HepG2 (cell line): ENCODE measurements around the gene MBD3. TPM values are rescaled to one million over a fixed set of nuclear protein-coding genes. Genes with fewer than 3 reads are reported as not detected.
A peak's percentile ranks its signal among the peaks of the same experiment; 100 is the strongest.

Source experiments
- ESRRA ChIP-seq: sonication (generic); formaldehyde crosslinking; IDR thresholded peaks from 2 replicates; pipeline ENCODE4 v1.5.1; 2020; ENCODE audit warnings: mild to moderate bottlenecking, low read depth, missing genetic modification reagents
- FOSL1 ChIP-seq: sonication (generic); formaldehyde crosslinking; IDR thresholded peaks from 2 replicates; pipeline ENCODE4 v1.9.0; 2021; ENCODE audit warnings: missing genetic modification reagents, borderline replicate concordance
- FOXO1 ChIP-seq: sonication (generic); formaldehyde crosslinking; IDR thresholded peaks from 2 replicates; pipeline ENCODE4 v1.4.0; 2020; ENCODE audit warnings: missing genetic modification reagents
- KAT7 ChIP-seq: IDR thresholded peaks from 2 replicates; pipeline ENCODE4 v1.6.1; 2018; ENCODE audit warnings: borderline replicate concordance, missing compliant biosample characterization
- KDM4B ChIP-seq: sonication (generic); formaldehyde crosslinking; IDR thresholded peaks from 2 replicates; pipeline ENCODE4 v1.4.0; 2020; ENCODE audit warnings: missing genetic modification reagents
- KLF6 ChIP-seq: IDR thresholded peaks from 2 replicates; pipeline ENCODE4 v1.8.0; 2016; ENCODE audit warnings: missing biosample characterization, missing genetic modification reagents
- MLX ChIP-seq: IDR thresholded peaks from 2 replicates; pipeline ENCODE4 v1.6.1; 2016
- SNAPC2 ChIP-seq: sonication (generic); formaldehyde crosslinking; IDR thresholded peaks from 2 replicates; pipeline ENCODE4 v1.8.1; 2022; ENCODE audit warnings: mild to moderate bottlenecking, missing genetic modification reagents
- TAF1 ChIP-seq: sonication (generic); formaldehyde crosslinking; IDR thresholded peaks from 2 replicates; pipeline ENCODE4 v1.4.0; 2020; ENCODE audit warnings: missing genetic modification reagents
- TMF1 ChIP-seq: sonication (generic); formaldehyde crosslinking; IDR thresholded peaks from 2 replicates; pipeline ENCODE4 v1.8.1; 2022; ENCODE audit warnings: low read depth, missing genetic modification reagents
- ZFP90 ChIP-seq: sonication (generic); formaldehyde crosslinking; IDR thresholded peaks from 2 replicates; pipeline ENCODE4 v1.8.0; 2022; ENCODE audit warnings: missing genetic modification reagents, mild to moderate bottlenecking, inconsistent platforms, borderline replicate concordance
- ZNF143 ChIP-seq: sonication (generic); formaldehyde crosslinking; IDR thresholded peaks from 2 replicates; pipeline ENCODE4 v1.4.0; 2020; ENCODE audit warnings: missing genetic modification reagents
- ZNF17 ChIP-seq: sonication (generic); formaldehyde crosslinking; IDR thresholded peaks from 2 replicates; pipeline ENCODE4 v1.5.0; 2020; ENCODE audit warnings: mild to moderate bottlenecking, missing genetic modification reagents
- ZNF234 ChIP-seq: sonication (generic); formaldehyde crosslinking; conservative IDR thresholded peaks from 2 replicates; pipeline ENCODE4 v1.5.1; 2020; ENCODE audit warnings: mild to moderate bottlenecking, missing genetic modification reagents
- ZNF296 ChIP-seq: sonication (generic); formaldehyde crosslinking; conservative IDR thresholded peaks from 2 replicates; pipeline ENCODE4 v1.5.0; 2020; ENCODE audit warnings: mild to moderate bottlenecking, missing genetic modification reagents
- ZNF468 ChIP-seq: sonication (generic); formaldehyde crosslinking; IDR thresholded peaks from 2 replicates; pipeline ENCODE4 v1.8.0; 2022; ENCODE audit warnings: mild to moderate bottlenecking, moderate library complexity, missing genetic modification reagents
- ZNF615 ChIP-seq: sonication (generic); formaldehyde crosslinking; IDR thresholded peaks from 2 replicates; pipeline ENCODE4 v1.5.0; 2020; ENCODE audit warnings: mild to moderate bottlenecking, missing genetic modification reagents, borderline replicate concordance
- ZNF761 ChIP-seq: sonication (generic); formaldehyde crosslinking; conservative IDR thresholded peaks from 2 replicates; pipeline ENCODE4 v1.4.0; 2020; ENCODE audit warnings: mild to moderate bottlenecking, missing genetic modification reagents
- polyA plus RNA-seq, 8 experiments: library from polyadenylated mRNA; depleted of rRNA in 3 of 8; stranded (reverse) in 7 of 8; unstranded in 1 of 8; fragments of >200 nt; fragmentation: Illumina TruSeq in 4 of 8; extraction: Trizol in 4 of 8; gene quantifications; 2 replicates each; pipeline versions ENCODE4 v1.2.1 to v1.2.3, GENCODE V29; 2011 to 2016; ENCODE audit warnings: low read depth in 4 of 8, missing spikeins in 1 of 8, mixed read lengths in 1 of 8; ENCODE audit not compliant: insufficient read depth in 1 of 8
- total RNA-seq, 5 experiments: library from RNA; depleted of rRNA; stranded (reverse); fragments of >200 nt; fragmentation: Illumina TruSeq; extraction: Trizol; gene quantifications; 2 replicates each; pipeline ENCODE4 v1.2.3, GENCODE V29; 2016; ENCODE audit warnings: low read depth in 1 of 5
- TF ChIP-seq, protein P1 (sequence below): sonication (generic); formaldehyde crosslinking; IDR thresholded peaks from 2 replicates; pipeline ENCODE4 v1.4.0; 2020; ENCODE audit warnings: missing genetic modification reagents
- TF ChIP-seq, protein P2 (sequence below): conservative IDR thresholded peaks from 2 replicates; pipeline ENCODE4 v1.6.1; 2018; ENCODE audit warnings: missing genetic modification reagents
- TF ChIP-seq, protein P3 (sequence below): sonication (generic); formaldehyde crosslinking; IDR thresholded peaks from 2 replicates; pipeline ENCODE4 v1.8.0; 2022; ENCODE audit warnings: mild to moderate bottlenecking, missing genetic modification reagents, borderline replicate concordance

Gene MBD3
- total and polyA plus RNA-seq, 2 of the 13 experiments (the other 11 are each of a cell fraction or from before 2014, with no cell fraction given) = 21.2 to 76.9 TPM

GRCh38 chr19:1592024-1592754, 476 bp downstream of the MBD3 start (continued):
- TF ChIP-seq ESRRA (no peak), ZNF296 (CRISPR knock-in tag) (no peak), KAT7 (CRISPR knock-in tag) (peak; percentile 70; the same call in 1 of the 2 replicates), MLX (CRISPR knock-in tag) (no peak), ZNF468 (CRISPR knock-in tag) (no peak), TAF1 (CRISPR knock-in tag) (peak; percentile 88), TMF1 (peak; percentile 91; the same call in 1 of the 2 replicates), SNAPC2 (CRISPR knock-in tag) (no peak), KLF6 (0 out of 2 replicates have a peak, but pooled peaks have one; percentile 29), ZNF761 (CRISPR knock-in tag) (no peak), ZNF615 (CRISPR knock-in tag) (no peak), FOSL1 (no peak), ZNF143 (CRISPR knock-in tag) (peak; percentile 74; the same call in 1 of the 2 replicates), ZFP90 (0 out of 2 replicates have a peak, but pooled peaks have one; percentile 43), ZNF234 (CRISPR knock-in tag) (0 out of 2 replicates have a peak, but pooled peaks have one; percentile 51), ZNF17 (CRISPR knock-in tag) (no peak), FOXO1 (CRISPR knock-in tag) (peak; percentile 44; the same call in 1 of the 2 replicates), KDM4B (CRISPR knock-in tag) (0 out of 2 replicates have a peak, but pooled peaks have one; percentile 17)
- TF ChIP-seq, protein P1, sequence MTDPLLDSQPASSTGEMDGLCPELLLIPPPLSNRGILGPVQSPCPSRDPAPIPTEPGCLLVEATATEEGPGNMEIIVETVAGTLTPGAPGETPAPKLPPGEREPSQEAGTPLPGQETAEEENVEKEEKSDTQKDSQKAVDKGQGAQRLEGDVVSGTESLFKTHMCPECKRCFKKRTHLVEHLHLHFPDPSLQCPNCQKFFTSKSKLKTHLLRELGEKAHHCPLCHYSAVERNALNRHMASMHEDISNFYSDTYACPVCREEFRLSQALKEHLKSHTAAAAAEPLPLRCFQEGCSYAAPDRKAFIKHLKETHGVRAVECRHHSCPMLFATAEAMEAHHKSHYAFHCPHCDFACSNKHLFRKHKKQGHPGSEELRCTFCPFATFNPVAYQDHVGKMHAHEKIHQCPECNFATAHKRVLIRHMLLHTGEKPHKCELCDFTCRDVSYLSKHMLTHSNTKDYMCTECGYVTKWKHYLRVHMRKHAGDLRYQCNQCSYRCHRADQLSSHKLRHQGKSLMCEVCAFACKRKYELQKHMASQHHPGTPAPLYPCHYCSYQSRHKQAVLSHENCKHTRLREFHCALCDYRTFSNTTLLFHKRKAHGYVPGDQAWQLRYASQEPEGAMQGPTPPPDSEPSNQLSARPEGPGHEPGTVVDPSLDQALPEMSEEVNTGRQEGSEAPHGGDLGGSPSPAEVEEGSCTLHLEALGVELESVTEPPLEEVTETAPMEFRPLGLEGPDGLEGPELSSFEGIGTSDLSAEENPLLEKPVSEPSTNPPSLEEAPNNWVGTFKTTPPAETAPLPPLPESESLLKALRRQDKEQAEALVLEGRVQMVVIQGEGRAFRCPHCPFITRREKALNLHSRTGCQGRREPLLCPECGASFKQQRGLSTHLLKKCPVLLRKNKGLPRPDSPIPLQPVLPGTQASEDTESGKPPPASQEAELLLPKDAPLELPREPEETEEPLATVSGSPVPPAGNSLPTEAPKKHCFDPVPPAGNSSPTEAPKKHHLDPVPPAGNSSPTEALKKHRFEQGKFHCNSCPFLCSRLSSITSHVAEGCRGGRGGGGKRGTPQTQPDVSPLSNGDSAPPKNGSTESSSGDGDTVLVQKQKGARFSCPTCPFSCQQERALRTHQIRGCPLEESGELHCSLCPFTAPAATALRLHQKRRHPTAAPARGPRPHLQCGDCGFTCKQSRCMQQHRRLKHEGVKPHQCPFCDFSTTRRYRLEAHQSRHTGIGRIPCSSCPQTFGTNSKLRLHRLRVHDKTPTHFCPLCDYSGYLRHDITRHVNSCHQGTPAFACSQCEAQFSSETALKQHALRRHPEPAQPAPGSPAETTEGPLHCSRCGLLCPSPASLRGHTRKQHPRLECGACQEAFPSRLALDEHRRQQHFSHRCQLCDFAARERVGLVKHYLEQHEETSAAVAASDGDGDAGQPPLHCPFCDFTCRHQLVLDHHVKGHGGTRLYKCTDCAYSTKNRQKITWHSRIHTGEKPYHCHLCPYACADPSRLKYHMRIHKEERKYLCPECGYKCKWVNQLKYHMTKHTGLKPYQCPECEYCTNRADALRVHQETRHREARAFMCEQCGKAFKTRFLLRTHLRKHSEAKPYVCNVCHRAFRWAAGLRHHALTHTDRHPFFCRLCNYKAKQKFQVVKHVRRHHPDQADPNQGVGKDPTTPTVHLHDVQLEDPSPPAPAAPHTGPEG (CRISPR knock-in tag) = no peak
- TF ChIP-seq, protein P2, sequence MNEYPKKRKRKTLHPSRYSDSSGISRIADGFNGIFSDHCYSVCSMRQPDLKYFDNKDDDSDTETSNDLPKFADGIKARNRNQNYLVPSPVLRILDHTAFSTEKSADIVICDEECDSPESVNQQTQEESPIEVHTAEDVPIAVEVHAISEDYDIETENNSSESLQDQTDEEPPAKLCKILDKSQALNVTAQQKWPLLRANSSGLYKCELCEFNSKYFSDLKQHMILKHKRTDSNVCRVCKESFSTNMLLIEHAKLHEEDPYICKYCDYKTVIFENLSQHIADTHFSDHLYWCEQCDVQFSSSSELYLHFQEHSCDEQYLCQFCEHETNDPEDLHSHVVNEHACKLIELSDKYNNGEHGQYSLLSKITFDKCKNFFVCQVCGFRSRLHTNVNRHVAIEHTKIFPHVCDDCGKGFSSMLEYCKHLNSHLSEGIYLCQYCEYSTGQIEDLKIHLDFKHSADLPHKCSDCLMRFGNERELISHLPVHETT (CRISPR knock-in tag) = peak; percentile 45; the same call in 1 of the 2 replicates
- TF ChIP-seq, protein P3, sequence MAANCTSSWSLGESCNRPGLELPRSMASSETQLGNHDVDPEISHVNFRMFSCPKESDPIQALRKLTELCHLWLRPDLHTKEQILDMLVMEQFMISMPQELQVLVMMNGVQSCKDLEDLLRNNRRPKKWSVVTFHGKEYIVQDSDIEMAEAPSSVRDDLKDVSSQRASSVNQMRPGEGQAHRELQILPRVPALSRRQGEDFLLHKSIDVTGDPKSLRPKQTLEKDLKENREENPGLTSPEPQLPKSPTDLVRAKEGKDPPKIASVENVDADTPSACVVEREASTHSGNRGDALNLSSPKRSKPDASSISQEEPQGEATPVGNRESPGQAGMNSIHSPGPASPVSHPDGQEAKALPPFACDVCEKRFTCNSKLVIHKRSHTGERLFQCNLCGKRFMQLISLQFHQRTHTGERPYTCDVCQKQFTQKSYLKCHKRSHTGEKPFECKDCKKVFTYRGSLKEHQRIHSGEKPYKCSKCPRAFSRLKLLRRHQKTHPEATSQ = no peak
